ENCODE measurements around the gene TMEM17.

TMEM17 gene

DNA sequence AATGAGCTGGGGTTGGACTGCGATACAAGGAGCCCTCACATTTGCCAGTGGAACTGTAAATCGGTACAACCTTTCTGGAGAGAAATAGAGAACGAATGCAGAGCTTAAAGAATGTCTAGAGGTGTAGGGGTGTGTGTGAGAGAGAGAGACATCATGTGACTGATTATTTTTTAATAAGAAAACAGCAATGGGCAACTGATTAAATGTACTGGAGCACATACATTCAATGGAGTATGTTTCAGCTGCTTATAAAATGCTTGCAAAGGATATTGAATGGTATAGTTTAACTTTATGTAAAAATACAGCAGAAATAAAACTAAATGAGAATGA is 391 bp upstream of the TMEM17 start:
- no peak for DNase-seq

DNA sequence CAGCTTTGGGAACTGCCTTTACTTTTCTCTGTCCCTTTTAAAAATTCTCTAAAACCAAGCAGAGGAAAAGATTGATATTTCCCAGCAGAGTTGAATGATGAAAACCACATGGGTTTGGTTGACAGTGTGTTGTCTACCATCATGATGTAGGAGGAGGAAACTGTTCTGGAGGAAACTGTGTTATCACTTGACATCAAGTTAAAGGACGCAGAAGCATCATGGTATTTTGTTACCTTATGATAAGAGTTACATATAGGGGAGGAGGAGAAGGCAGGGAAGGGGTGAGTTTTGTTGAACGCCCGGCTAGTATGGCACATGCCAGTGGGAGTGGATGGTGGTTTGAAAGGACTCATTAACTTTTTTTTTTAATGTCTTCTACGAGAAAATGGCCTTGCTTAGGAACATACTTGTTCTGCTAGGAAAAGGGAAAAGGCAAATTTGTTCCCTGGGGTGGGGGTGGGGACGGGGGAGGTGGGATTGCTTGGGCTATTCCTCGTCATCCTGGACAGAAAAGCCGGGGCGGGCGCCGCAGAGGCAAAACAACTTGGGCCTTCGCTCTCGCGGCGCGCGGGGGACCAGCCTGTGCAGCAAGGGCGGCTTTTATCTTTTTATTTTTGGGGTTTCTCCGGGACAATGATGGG is 766 bp downstream of the TMEM17 start:
- no peak for DNase-seq

DNA sequence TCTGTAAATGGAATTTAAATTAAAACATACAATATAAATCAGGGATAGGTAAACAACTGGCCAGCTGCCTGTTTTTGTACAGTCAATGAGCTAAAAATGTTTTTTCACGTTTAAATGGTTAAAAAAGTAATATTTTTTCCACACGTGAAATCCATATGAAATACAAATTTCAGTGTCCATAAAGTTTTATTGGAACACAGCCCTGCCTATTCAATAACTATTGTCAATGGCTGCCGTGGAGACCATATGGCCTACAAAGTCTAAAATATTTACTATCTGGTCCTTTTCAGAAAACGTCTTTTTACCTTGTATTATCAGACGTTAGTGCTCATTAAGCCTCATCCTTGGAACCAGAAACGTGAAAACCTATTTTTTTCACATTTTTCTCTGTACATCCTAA is 1.3 kb downstream of the TMEM17 start:
- DNase-seq, result no peak

DNA sequence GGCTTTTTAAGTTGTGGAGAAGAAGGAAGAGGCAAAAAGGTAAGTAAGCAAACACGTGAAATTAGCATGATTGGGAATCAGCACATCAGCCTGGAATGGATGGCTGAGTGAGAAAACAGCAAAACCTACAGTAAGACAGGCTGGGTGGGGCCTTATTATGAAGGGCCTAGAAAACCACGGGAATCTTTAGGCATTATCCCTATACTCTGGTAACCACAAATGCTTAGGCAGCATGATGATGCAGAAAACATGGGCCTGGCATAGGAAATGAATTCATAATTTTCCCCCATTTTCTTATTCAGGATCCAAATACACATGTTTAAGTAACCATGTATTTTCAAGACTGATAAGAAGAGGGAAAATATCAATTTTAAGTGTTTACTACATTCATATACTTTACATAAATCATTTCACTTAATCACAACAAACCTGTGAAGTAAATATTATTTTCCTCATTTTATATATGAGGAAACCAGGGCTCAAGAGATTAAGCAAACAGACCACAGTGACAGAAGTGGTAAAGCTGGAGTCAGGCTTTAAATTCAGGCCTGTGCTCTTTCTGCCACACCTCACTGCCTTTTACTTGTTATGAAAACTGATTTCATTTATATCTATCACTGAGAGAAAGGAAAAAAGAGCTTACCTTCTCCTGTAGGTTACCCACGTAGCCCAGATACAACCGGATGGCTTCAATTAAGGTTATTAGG is 4.0 kb downstream of the TMEM17 start:
- no peak for DNase-seq

DNA sequence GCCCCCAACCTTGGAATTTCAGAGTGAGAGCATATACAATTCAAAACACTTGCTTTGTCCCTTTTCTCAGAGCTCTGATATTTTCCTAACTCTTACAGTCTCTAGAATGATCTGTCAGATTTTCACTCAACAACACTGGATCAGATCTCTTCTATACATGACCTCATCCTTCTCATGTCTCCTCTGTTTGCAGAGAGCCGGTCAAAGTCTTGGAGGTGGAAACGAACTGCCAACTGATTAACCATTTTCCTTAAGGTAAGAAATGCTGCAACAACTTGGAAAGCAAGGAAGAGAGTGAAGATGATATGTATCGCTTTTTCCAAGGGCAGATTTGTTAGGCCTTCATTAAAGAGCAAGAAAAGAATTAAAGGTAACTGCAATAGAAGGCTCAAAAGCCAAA is 4.9 kb downstream of the TMEM17 start:
- DNase-seq, result no peak

DNA sequence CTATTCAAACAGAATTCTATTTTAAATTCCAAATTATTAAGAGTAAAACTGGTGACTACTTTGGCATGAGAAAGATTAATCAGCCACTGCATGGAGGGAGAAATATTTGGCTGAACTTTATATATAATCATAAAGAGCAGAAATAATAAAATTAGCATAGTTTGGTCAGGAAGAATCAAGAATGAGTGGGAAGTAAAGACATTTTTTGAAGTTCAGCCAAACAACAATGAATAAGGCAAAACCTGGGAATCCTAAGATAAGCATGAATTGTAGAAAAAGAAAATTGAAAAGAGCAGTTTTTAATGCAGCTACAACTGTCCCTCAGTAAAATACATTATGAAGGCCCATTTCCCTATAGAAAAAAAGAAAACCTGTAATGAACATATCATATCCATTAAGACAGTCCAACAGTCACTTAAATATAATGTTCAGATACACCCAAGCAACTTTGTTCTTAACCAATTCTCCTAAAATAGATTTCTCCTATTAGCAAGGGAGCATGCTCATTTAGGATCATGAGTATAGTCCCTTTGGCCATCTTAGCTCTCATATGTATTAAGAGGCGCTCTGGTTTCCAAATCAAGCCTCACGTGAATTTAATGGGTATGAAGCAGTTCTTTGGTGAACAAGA is 6.5 kb downstream of the TMEM17 start:
- no peak for DNase-seq

DNA sequence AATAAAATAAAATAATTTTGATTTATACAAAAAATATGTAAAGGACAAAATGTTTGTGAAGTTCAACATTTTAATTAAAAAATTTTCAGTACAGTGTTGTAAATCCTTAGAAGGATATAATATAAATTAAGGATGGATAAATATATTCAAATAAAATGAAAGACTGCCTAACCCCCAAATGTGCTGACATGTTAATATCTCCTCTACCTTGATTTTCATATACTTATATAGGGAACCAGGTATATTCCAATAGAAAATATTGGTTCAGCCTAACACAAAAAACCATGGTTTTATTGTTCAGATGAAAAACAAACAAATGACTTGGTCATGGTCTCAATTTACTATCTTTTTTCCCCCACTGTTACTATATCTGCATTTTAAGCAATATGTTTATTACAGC is 7.3 kb downstream of the TMEM17 start:
- no peak for DNase-seq

DNA sequence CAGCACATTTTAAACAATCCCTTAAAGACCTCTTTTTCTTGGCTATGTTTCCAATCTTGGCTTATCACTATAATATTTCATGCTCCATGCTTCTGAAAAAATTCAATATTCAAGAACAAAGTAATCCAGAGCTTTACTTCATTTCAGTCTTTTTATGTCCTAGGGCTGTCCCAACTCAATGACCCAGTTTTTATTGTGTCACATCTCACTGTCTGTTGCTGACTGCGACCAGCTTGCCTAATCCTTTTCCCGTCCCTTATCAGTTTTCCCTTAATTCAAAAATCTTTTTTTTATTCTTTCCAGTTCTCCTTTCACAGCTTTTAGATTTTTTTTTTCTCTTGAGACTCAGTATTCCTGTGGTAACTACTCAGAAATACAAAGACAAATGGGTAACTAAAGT is 10.2 kb downstream of the TMEM17 start:
- no peak for DNase-seq

DNA sequence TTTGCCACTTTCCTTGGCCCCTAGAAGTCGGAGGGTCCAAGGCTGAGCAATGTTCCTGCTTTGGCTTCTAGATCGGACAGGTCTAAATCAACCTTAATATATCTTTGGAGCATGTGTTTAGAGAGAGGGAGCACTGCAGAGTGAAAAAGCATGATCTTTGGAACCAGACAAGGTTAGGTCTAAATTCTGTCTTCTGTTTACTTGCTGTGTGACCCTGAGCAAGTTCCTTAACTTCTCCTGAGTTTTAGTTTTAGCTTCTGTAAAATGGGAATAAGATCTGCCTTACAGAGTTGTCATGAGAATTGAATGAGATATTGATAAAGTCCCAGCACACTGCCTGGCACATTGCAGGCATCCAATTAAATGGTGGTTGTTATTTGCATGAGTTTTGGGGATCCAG is 13.9 kb downstream of the TMEM17 start:
- no peak for DNase-seq

DNA sequence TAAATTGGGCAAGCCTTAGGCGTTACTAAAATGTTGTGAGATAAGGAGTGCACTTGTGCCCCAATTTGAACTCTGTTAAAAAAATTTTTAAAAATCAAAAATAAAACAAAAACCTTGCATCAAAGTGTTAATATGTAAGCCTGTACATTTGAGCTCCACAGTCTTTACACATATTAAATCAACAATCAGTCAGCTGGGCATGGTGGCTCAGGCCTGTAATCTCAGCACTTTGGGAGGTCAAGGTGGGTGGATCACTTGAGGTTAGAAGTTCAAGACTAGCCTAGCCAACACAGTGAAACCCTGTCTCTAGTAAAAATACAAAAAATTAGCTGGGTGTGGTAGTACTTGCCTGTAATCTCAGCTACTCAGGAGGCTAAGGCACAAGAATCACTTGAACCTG is 16.3 kb downstream of the TMEM17 start:
- no peak for DNase-seq

DNA sequence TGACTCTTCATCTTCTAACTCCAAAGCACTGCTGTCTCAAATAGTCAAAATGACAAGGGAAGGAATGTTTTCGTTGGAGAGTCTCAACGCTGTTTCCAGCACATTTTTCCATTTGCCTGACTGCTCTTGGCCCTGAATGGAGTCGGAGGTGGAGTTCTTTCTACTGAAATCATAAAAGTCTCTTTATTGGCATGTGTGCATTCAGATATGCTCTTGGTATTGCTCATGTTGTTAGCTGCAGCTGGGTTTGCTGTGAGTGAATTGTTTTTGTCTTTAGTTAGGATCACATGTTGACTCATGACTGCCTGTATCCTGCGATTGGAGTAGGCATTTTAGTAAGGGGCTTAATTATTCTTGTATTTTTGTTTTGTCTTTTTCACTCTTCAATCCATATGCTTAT is 16.8 kb downstream of the TMEM17 start:
- no peak for DNase-seq

DNA sequence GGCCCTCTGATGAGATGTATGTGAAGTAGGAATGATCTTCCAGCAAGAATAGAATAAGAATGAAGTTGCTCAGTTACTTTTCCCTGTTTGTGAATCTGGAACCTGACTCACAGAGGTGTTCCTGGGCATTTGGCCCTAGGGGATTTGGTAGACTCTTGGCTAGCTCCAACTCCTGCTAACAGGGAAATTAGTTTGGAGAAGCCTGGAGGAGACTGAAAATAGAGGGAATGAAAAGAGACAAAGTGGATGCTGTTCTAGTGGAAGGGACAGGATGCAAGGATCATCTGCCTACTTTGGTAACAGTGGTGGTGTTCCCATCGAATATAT is 19.6 kb downstream of the TMEM17 start:
- no peak for DNase-seq

DNA sequence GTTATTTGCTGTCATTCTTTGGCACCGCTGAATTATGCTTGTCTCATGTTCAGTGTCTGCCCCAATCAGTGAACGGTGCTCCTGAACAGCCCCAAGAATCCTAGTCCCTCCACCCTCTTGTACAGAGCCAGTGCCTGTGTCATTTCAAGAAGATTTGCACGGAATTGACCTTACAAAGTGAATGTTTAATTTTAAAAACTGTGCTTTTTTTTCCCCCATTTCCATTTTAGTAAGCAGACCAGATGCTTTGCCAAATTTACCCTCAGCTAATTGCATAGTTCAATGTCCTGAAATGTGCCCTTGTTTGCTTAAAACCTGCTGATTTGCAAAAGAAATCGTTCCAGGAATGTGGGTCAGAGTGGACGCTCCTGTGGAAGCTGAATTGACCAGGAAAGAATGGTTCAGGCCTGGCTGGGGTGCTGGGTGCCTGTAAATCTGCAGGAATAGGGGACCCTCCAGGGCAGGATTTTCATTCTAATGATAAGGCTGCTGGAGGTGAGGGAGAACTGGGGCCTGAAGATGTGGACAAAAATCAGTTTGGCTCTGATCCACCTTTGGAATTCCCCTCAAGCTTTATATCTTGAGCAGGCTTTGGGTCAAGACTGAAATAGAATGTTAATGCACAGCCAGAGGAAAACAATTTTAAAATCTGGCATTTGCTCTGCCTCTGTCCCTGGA is 20.1 kb downstream of the TMEM17 start:
- DNase-seq, result no peak

DNA sequence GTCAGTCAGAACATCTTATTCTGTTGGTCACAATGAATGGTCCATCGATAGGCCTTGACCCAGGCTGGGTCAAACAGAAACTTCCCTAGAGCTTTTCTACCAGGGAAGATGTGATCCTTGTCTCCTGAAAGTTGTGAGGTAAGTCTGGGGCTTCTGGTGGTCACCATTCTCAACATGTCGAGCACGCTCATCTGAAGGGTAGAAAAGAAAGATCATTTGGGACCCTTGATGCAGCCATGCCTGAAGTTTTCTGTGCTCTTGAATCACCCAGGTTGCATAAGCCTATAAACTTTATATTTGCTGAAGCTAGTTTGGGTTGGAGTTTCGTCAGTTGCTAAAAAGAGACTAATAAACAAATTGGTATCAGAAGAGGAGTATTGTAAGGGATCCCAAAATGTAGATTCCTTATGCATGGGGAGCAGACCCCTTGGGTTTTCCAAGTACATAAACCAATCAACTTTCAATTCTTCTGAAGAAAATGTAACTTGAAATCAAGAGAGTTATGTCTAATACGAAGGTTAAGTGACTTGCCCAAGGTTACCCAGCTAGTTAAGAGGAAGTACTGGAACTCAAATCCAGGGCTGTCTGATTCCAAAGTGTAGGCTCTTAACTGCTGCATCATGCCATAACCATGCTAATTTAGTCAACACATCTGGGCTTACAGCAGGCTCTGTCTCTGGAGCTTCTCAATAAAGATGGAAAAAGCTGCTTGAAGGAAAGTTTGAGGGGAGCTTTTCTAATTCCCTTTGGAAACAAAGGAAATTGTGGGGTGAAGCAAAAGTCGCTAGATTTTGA is 23.2 kb downstream of the TMEM17 start:
- no peak for DNase-seq

DNA sequence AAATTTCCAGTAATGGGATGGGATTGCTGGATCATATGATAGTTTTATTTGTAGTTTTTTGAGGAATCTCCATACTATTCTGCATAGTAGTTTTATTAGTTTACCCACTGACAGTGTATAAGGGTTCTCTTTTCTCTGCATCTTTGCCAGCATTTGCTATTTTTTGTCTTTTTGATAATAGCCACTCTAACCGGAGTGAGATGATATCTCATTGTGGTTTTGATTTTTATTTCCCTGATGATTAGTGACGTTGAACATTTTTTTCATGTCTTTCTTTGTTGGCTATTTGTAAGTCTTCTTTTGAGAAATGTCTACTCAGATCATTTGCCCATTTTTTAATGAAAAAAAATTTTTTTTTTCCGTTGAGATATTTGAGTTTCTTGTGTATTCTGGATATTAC is 26.1 kb downstream of the TMEM17 start:
- DNase-seq, result no peak

DNA sequence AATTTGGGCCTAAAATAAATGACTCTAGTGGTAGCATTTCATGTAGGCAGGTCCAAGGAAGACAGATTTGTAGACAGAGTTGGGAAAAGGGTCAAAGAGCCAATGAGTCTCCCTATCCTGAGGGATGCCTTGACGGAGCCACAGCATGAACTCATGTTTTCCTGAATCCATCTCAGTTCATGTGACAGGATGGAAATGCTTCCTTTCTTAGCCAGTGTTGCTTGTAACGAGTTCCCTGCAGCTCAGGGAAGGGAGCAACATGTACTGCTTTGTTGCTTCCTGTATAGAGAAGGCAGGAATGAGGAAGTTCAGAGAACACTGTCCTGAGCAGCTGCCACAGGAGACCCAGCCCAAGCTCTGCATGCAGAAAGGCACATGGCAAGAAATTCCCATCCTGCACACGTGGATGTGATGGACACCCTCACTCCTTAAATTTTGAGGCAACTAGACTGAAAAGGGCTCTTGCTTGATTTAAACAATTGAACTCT is 27.9 kb downstream of the TMEM17 start:
- DNase-seq, result no peak

DNA sequence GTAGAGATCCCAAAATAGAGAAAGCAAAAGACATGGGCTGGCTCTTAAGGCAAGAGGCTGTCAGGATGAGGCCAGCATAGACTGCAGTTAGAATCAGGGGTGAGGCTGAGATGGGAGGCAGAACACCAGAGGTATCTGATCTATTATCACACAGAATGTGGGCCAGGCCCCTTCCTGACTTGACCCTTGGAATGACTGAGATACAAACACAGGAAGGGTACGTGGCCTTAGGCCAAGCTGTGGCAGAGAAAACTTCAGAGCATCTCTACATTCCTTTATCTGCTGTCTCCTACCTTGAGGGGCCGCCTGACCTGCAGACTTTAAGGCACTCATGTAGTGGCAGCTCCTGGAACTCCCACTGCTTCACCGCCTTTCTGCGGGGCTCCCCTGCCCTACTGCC is 28.4 kb downstream of the TMEM17 start:
- no peak for DNase-seq

DNA sequence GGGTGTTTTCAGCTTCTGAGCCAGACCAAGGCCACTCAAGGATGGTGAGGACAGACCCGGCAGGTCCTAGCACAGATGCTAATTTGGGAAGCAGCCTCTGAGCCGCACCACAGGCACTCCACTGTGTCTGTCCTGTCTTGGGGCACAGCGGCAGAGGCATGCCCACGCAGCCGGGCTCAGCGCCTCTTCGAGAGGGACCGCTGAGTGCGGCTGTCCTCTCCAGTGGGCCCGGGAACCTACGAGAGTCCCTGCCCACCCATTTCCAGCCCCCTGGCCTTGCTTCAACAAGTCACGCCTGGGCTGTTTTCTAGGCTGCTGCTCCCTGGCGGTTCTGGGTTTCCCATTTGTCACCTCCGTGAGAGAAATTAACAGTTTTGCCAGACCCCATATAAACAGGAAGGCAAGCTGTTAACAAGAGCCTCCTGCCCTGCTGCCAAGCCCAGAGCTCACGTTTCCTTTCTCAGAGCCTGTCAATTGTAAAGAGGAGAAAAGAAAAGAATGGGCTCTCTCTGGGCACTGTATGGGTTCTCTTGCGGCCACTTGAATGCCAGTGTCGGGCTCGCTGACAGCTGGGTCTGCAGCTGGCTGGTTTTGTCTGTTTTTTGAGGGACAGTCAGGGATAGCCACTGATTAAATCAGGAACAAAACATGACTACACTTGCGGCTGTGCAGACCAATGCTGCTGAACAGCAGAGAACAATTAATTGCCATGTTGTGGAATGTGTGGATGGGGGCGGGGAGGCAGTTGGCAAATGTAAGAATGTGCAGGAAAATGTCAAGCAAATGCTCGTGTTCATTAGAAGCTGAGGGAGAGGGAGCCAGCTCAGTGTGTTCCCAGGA is 30.6 kb downstream of the TMEM17 start:
- no peak for DNase-seq

DNA sequence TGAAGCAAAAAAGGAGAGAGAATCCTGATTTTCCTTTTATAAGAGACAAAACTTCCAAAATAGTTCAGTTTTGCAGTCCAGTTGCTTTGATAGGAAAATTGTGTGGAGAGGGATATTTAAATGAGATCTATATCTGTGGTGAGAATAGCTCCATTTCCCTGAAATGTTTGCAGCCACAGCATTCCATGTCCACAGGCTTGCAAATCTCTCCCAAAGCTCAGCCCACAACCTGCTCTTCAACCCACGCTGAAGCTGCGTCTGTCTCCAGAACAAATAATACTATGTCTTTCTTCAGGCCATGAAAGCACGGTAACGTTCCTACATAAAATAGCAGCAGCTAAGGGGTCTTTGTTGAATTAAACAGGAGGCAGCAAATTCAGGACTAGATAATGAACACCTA is 31.8 kb downstream of the TMEM17 start:
- DNase-seq, result no peak

DNA sequence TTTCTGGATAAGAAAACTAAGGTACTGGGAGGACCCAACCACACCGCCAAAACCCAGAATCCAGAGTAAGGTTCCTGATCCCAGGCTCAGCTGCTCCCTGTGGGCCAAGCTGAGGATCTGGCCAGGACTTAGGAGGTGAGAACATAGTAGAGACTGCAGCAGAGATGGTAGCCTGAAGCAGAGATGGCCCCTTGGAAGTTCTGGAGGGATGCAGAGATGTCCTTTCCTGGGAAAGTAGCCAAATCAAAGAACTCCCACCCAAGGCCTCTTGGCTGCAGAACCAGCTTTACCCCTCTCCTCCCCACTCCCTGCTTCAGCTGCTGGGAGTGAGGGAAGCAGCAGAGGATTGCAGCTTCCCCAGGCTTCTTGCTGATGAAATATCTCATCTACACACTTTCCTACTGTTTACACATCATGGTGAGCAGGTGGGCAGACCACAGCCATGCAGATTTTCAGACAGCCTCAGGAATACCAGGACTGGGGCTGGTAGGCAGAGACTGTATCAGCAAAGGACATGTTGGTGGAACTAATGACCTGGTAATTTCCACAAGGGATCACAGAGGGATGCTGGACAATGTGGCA is 32.7 kb downstream of the TMEM17 start:
- no peak for DNase-seq

DNA sequence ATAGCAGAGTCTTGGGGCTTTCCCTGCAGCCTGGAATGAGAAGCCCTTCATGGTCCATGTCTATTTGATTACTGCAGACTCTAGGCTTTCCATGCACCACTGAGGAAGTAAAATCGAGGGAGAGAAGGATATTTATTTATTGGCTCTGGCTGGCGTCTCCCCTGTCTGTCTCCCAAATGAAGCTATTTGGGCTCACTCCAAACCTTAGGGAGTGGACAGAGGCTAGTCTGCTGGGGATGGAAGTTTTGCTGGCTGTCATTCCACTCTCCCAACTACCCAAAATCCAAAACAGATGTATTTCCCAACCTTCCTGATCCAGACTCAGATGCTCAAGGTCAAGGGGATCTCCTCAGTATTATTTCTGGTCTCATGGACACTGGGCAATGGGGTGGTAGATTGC is 33.7 kb downstream of the TMEM17 start:
- no peak for DNase-seq

DNA sequence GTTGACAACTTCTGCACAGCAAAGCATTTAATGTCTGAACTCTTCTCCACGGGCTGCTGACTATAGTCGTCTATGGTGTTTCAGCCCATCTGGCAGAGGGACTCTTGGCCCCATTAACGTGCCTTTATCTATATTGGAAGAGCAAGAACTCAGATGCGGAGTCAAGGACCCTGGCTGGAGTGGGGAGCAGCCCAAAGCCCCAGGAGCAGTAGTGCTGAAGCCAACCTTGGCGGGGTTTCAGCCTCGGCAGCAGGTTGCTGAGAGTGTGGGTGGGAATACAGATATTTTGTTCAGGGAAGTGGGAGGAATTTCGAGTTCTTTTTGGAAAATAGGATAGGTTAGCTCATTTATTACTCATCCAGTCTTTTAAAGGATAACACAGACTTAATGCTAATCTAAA is 34.2 kb downstream of the TMEM17 start:
- no peak for DNase-seq

Data from effector CD4-positive, alpha-beta T cell (primary cell).